HG02870 (cell line): ENCODE data around the gene NUP214.
A peak's percentile ranks its signal among the peaks of the same experiment; 100 is the strongest.
"Not testable (repeated sequence)": the region's sequence is repeated elsewhere in the genome, so short reads cannot be mapped to it uniquely, and the experiment has no call there.

Source experiments
- ATAC-seq: cut with Tn5 transposase; IDR thresholded peaks from one replicate; pipeline ENCODE4 v1.9.1; 2021; ENCODE audit warnings: mild to moderate bottlenecking, moderate library complexity; ENCODE audit not compliant: unreplicated experiment

Gene NUP214

DNA sequence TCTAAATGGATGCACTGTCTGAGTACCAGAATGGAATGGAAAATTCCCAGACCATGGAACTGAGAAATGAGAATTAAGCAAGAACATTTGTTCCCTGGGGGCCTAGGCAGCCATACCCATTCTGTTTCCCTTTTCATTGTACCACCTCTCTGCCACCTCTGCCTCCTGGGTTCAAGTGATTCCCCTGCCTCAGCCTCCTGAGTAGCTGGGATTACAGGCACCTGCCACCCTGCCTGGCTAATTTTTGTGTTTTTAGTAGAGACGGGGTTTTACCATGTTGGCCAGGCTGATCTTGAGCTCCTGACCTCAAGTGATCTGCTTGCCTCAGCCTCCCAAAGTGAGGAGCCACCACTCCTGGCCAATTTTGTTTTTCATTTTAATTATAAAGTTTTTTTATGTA lies 33.3 kb downstream of the NUP214 start:
- ATAC-seq = not testable (repeated sequence)

DNA sequence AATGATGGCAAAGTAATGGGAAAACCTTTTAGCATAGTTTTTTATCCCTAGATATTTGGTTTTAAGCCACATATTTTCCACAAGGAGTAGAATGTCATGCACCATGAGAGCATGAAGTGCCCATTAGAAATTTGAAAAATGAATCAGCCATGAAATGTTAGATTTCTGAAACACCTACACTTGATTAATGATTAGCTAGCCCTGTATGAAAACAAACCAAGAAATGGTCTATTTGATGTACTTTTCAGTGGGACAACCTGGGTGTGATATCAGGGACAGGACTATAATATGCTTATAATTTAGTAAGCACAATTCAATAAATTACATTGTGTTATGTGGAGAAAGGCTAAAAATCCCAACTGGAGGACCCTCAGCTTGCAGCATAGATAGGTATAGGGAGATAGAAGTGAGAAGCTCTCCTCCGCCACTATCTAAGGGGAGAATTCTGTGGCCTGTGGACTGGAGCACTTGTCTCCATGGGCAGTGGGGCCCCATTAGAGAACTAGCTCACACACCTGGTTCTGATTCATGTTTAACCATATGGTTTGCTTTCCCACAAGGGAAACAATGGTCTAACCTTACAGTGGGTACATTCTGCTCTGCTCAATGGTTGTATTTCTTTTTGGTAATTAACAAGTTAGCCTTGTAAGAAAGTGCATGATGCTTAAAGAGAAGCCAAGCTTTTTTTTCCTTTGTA lies 35.2 kb downstream of the NUP214 start:
- no peak for ATAC-seq

DNA sequence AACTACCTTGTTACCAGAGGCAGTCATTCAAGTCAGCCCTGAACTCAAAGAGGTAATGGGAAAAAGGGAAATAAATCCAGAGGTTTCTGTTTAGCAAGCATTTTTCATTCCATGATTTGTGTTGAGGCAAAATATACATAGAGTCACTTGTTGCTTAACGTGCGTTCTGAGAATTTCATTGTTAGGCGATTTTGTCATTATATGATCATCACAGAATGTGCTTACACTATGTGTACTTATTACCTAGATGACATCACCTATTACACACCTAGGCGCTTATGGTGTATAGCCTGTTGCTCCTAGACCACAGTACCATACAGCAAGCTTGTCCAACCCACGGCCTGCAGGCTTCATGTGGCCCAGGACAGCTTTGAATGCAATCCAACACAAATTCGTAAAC lies 36.2 kb downstream of the NUP214 start:
- no peak for ATAC-seq

DNA sequence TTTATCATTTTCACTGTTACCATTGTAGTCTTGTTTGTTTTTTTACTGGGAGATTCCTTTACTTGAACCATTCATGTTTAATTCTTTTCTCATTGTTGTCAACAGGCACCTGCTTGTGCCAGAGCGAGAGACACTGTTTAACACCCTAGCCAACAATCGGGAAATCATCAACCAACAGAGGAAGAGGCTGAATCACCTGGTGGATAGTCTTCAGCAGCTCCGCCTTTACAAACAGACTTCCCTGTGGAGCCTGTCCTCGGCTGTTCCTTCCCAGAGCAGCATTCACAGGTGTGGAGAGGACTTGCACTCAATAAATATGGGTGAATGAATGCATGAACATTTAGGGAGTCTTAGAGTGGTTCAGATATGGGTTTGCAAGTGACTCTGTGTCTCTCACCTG lies 37.5 kb downstream of the NUP214 start:
- no peak for ATAC-seq

DNA sequence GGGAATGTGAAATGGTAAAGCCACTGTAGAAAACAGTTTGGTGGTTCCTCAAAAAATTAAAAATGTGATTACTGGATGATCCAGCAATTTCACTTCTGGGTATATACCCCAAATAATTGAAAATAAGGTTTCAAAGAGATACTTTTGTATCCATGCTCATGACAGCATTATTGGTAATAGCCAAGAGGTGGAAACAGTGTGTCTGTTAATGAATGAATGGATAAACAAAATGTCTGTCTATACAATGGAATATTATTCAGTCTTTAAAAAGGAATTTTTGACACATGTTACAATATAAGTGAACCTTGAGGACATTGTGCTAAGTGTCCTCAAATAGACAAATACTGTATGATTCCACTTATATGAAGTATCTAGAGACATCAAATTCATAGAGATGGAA lies 40.1 kb downstream of the NUP214 start:
- no peak for ATAC-seq

DNA sequence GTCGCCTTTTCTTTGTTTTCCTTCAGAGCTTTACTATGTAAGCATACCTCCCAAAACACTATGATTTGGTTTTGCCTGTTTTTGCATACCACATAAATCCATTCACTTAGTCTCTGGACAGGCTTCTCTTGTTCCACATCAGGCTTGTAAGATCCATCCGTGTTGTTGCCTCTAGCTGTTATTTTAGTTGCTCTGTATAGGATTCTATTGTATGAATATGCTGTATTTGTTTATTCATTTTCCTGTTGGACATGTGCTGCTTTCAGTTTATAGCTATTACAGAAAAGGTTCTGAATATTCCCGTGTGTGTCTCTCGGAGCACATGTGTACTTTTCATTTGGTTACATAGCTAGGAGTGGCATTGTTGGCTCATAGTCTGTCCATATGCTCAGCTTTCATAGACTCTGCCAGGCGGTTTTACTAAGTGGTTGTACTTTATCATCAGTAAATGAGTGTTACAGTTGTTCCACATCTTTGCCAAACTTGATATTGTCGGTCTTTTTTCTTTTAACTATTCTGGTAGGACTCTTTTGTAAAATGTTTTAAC lies 41.8 kb downstream of the NUP214 start:
- no peak for ATAC-seq

DNA sequence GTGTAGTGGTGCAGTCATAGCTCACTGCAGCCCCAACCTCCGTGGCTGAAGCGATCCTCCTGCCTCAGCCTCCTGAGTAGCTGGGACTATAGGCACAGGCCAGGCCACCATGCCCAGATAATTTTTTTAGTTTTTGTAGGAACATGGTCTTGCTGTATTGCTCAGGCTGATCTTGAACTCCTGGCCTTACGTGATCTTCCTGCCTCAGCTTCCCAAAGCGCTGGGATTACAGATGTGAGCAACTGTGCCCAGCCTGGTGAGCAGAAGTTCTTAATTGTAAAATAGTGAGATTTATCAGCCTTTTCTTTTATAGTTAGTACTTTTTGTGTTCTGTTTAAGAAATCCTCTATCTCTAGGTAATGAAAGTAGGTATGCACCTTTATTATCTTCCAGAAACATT lies 42.5 kb downstream of the NUP214 start:
- ATAC-seq = no peak

DNA sequence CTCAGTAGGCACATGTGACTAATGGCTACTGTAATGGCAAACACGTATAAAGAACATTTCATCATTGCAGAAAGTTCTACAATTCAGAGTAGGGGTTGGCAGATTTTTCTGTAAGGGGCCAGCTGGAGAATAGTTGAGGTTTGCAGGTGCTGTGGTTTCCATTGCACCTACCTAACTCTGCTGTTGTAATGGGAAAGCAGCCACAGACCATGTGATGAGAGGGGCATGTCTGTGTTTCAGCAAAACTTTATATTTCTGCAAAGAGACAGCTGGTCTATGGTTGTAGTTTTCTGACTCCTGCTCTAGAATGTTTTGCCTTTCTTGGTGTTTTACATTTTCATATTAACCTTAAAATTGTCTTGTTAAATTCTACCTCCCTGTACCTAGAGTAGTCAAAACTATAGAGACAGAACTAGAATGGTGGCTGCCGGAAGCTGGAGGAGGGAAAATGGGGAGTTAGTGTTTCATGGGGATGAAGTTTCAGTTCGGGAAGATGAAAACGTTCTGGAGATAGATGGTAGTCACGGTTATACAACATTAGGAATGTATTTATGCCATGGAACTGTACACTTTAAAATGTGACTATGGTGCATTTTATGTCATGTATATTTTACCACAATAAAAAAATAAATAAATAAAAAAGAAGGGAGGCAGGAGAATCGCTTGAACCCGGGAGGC lies 44.3 kb downstream of the NUP214 start:
- no peak for ATAC-seq

DNA sequence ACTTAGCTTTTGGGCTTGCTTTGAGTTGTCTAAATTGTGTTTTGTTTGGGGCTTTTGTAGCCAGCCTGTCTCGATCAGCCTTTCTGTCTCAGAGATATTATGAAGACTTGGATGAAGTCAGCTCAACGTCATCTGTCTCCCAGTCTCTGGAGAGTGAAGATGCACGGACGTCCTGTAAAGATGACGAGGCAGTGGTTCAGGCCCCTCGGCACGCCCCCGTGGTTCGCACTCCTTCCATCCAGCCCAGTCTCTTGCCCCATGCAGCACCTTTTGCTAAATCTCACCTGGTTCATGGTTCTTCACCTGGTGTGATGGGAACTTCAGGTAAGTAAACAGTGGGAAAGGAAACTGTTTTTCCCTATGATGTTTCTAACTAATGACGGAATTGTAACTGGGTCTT lies 48.6 kb downstream of the NUP214 start:
- no peak for ATAC-seq

DNA sequence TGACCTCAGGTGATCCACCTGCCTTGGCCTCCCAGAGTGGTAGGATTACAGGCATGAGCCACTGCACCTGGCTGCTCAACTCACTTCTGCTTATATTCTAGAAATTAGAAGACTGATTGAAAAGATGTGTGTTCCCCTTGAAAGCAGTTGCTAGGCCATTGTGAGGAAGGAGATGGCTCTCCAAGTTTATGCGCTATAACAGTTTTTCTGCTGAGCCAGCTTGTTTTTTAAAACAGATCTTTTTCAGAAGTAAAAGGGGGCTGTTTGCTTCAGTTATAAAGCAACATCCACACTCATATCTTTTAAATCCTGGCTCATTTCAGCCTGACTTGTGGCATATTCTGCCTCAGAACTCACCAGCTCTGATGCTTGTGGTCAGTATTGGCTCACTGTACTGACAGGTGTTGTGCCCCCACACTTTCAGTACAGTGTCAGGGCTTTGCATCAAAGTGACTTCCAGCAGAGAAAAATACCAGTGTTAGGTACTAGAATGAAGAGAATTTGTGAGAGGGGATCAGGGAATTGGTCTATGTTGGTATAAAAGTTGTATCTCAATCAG lies 49.4 kb downstream of the NUP214 start:
- ATAC-seq = no peak

DNA sequence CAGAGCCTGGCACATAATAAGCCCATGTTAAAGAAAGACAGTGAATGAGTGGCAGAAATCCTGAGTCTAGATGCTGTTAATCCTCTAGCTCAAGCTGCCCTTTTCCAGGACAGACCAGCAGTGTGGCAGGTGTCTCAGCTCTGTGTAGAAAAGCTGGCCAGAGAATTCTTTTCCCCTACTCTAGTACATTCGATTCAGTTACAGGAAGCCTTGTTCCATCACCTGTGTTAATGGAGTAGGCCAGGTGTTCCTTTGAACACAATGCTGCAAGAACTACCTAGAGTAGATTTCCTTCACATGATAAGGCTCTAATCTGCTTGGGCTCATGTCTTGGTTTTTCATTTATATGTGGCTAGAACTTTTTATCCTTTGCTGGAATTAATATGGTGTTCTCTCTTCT lies 52.5 kb downstream of the NUP214 start:
- ATAC-seq = no peak

DNA sequence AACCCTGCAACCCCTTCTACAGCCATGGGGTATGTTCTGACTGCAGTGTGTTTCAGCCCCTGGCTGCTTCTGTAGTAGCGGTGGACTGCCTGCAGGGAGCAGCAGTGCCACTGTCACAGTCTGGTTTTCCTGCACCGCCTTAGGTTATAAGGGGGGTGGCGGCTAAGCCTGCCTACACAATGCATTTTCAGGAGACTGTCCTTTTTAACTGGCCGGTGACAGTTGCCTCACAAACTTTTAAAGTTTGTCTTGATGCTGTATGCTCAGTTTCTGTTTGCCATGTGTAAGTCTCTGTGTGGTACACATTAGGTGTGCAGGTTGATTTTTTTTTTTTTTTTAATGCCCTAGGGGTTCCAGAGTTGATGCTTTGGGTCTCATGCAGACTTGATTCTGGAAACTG lies 53.0 kb downstream of the NUP214 start:
- ATAC-seq = no peak

DNA sequence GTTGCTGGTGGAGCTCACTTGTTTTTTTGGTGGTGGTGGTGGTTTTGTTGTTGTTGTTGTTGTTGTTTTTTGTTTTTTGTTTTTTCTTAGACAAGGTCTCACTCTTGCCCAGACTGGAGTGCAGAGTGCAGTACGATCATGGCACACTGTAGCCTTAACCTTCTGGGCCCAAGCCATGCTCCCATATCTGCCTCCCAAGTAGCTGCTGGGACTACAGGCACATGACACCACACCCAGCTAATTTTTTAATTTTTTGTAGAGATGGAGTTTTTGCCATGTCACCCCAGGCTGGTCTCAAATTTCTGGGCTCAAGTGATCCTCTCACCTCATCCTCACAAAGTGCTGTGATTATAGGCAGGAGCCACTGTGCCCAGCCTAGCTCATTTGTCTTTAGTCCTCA lies 53.5 kb downstream of the NUP214 start:
- ATAC-seq = no peak

DNA sequence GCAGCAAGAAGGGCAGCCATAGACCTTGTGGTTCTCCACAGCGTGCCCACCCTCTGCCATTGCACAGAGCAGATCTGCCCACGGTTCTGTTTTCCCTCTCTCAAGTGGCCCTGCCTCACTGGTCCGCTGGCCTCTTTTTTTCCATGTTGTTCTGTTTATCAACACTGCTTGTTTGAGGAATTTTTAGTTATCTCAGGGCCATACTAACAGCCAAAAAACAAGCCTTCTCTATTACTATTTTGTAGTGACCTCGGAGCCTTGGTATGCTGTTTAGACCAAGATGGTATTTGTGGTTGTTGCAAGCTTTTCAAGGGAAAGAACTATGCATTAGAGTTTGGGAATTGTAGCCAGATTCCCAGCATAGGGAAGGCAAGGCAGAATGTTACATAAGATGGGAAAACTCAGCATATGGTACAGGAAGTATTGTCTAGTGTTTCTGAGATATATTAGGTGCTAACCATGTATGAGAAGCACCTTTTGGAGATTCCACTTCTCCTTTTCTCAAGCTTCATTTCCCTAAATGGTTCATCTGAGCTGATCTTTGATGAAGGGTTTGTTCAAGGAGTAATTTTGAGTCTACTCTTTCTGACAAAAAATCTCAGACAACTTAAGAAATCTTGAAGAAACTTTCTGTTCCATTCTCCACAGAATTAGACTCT lies 54.3 kb downstream of the NUP214 start:
- ATAC-seq = peak; percentile 38

DNA sequence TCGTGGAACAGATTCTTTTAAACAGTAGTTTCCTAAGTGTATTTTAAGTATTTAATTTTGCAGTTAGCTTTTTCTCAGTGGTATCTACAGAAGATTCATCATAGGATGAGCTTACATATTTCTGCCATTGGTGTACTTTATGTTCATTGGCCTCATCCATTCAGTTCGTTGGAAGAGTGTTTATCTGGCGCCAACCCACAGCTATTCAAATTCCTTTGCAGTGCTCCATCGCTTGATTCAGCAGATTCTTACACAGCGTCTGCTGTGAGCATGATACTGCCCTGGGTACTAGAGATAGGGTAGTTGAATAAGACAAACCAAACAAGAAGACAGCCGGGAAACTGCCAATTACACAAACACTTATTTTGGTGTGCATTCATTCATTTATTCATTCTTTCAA lies 55.1 kb downstream of the NUP214 start:
- ATAC-seq = no peak

DNA sequence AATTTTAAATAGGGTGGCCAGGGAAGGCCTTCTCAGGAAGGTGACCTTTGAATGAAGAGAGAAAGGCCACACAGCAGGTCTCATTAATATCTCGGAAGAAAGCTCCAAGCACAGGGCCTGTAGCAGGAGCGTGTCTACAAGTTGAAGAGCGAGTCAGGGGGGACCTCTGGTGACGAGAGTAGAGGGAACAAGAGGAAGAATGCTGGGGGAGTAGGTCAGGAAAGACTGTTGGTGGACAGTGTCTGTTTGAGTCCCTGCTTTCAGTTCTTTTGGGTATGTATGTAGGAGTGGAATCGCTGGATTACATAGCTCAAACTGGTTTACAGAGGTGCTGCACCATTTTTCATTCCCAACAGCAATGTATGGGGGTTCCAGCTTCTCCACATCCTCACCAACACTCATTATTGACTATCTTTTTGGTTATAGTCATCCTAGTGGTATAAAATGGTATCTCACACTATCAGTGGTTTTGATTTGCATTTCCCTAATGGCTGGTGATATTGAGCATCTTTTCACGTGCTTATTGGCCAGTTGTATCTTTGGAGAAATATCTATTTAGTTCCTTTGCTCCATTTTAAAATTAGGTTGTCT lies 55.8 kb downstream of the NUP214 start:
- ATAC-seq = no peak

DNA sequence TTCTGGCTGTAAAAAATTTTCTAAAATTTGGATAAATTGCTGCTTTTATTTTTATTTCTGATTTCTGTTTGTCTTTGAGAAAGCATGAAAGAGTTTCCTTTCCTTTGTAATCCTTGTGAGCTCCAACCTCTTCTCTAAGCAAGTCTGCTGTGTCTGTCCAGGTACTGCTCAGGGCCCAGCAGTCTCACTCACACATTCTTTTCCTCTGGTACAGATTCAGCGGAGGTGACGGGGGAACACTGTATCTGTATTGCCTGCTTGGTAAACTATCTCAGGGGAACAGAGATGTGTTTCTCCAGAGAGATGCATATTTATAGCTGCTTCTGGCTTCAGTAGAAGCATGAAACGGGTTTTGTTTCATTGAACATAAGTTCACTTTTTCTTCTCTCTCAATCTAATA lies 60.5 kb downstream of the NUP214 start:
- ATAC-seq = no peak

DNA sequence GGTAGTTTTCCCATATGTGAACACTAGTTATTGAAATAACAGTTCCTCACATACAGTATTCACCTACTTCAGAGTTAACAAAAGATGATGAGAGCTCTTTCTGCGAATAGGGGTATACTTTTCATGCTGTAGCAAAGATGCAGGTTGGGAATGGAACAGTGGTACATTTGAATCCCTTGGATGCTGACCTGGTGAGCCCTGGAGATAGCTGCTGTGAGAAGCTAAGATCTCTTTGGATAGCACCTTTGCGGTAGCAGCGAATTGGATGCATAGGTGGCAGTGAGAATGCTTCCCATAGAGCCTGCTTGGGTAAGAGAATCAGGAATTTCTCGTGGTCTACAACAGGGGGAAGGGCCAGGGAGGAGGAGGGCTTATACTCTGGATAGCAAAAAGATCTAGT lies 61.2 kb downstream of the NUP214 start:
- no peak for ATAC-seq

DNA sequence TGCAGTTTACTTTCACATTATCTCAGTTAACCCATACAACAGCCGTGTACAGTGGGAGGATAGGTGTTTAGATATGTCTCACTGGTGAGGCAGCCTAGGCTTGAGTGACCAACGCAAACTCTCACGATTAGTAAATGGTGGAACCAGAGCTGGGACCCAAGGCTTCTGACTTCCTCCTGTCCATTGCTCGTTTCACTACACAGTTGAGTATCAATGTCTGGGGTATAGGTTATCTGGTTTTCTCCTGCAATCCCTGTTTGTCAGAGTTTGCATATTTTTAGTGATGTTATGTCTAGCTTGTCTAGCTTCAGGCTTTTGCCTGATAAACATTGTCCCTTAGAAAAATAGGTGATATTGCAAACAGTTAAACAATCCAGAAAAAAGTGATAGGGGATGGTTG lies 62.6 kb downstream of the NUP214 start:
- ATAC-seq = peak; percentile 75

DNA sequence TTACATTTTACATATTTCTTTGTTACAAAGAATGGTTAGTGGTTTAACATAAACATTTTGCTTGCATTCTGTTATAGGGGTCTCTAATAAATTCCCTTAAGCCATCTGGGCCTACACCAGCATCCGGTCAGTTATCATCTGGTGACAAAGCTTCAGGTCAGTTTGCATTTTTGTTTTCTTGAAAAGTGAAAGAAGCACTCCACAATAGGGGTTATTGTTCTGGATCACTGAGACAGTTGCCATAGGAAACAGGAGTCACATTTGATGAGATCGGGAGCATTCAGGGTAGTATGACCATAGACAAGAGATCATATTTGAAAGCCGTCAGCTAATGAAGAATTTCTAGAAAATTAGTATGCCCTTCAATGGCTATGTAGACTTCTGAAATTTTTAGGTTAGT lies 63.6 kb downstream of the NUP214 start:
- ATAC-seq = no peak

DNA sequence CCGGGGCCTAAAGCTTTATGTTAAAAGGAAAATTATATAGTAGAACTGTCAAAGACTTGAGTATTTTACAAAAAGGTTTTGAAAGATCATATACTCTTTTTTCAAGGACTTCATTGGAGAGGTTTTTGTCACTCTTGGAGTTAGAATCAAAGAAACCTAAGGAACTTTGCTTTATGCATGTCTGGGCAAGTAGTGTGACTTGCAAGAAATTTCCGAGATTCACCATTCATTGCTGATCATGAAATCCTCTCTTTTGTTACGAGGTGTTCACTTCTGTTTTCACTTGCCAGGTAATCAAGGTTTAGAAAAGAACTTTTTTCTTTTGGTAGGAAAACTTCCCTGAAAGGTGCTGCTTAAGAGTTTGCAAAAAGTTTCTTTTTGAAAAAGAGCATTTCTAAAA lies 64.8 kb downstream of the NUP214 start:
- ATAC-seq = no peak
